OCI-LY3 (cell line): Measurements from ENCODE around the gene VTI1A.

Experiments used
- CTCF ChIP-seq: fragments of 200-600, 300-600 bp; sonication (generic); IDR thresholded peaks from 2 replicates; pipeline ENCODE4 v1.5.1; 2014; ENCODE audit warnings: antibody characterized with exemption, low read length, low read depth
- EZH2phosphoT487 ChIP-seq: fragments of 200-600 bp; shearing (Covaris generic); IDR thresholded peaks from 2 replicates; pipeline ENCODE4 v1.6.1; 2018; ENCODE audit warnings: antibody characterized with exemption, mixed run types, low read depth

- no peak for TF ChIP-seq CTCF
- TF ChIP-seq EZH2phosphoT487, result no peak
Observed at GRCh38 chr10:112801748-112802147, 354.7 kb downstream of the VTI1A start.
